Eye (tissue), 1 donor: ENCODE measurements around the gene LRIG1.

Source experiments
- DNase-seq: peaks from one replicate; pipeline ENCODE4 v3.0.0-alpha.2; 2015

Gene LRIG1

GRCh38 chr3:66504850-66505641, 4.2 kb upstream of the LRIG1 start:
- DNase-seq = no peak

- DNase-seq = no peak
Measured at GRCh38 chr3:66502981-66503380, 2.2 kb upstream of the LRIG1 start.

GRCh38 chr3:66502245-66502874, 1.5 kb upstream of the LRIG1 start:
- DNase-seq = no peak

GRCh38 chr3:66501483-66502244, 842 bp upstream of the LRIG1 start:
- DNase-seq = no peak

GRCh38 chr3:66499881-66500575, 794 bp downstream of the LRIG1 start:
- DNase-seq = peak; percentile 76

- DNase-seq = peak; percentile 44
Measured at GRCh38 chr3:66498687-66499621, 1.9 kb downstream of the LRIG1 start.

GRCh38 chr3:66497985-66498671, 2.7 kb downstream of the LRIG1 start:
- no peak for DNase-seq

- no peak for DNase-seq
Measured at GRCh38 chr3:66497288-66497984, 3.4 kb downstream of the LRIG1 start.

GRCh38 chr3:66496746-66497145, 4.1 kb downstream of the LRIG1 start:
- no peak for DNase-seq

GRCh38 chr3:66496301-66496700, 4.5 kb downstream of the LRIG1 start:
- no peak for DNase-seq

- peak; percentile 75 for DNase-seq
Measured at GRCh38 chr3:66495668-66496045, 5.2 kb downstream of the LRIG1 start.

GRCh38 chr3:66494959-66495667, 5.7 kb downstream of the LRIG1 start:
- peak; percentile 50 for DNase-seq

GRCh38 chr3:66493458-66494099, 7.2 kb downstream of the LRIG1 start:
- DNase-seq = no peak

- no peak for DNase-seq
Measured at GRCh38 chr3:66492672-66493071, 8.2 kb downstream of the LRIG1 start.

GRCh38 chr3:66492071-66492470, 8.8 kb downstream of the LRIG1 start:
- no peak for DNase-seq

- DNase-seq = no peak
Measured at GRCh38 chr3:66490984-66491383, 9.8 kb downstream of the LRIG1 start.

- no peak for DNase-seq
Measured at GRCh38 chr3:66490214-66490613, 10.6 kb downstream of the LRIG1 start.

GRCh38 chr3:66489581-66489980, 11.2 kb downstream of the LRIG1 start:
- DNase-seq = no peak

GRCh38 chr3:66489115-66489514, 11.7 kb downstream of the LRIG1 start:
- no peak for DNase-seq

GRCh38 chr3:66488492-66488891, 12.3 kb downstream of the LRIG1 start:
- DNase-seq = no peak
